Calu3 (cell line): ENCODE measurements around the gene ETDA. TPM values are rescaled to one million over a fixed set of nuclear protein-coding genes. Genes with fewer than 3 reads are reported as not detected.

ENCODE experiments used
- BruUV-seq: library from RNA; stranded (reverse); fragments of 400-500 nt; replicated peaks from 2 replicates; lab custom pipeline; 2021; lab: Mats Ljungman, UMichigan
- CTCF ChIA-PET: fragments of 300-600 bp; sonication (Branson Sonifier 250); formaldehyde crosslinking; loops from one replicate; lab custom pipeline; 2022; ENCODE audit warnings: antibody characterized with exemption; lab: Charles Lee
- DNase-seq: peaks from one replicate; pipeline ENCODE4 v3.0.0; 2022
- H3K27ac Mint-ChIP-seq: one replicate; pipeline ENCODE4 v1.8.0; 2022; ENCODE audit warnings: mixed read lengths; ENCODE audit not compliant: unreplicated experiment
- H3K27me3 Mint-ChIP-seq: one replicate; pipeline ENCODE4 v1.8.0; 2022; ENCODE audit warnings: mixed read lengths; ENCODE audit not compliant: unreplicated experiment
- H3K36me3 Mint-ChIP-seq: one replicate; pipeline ENCODE4 v1.8.0; 2022; ENCODE audit warnings: mild to moderate bottlenecking, moderate library complexity, mixed read lengths; ENCODE audit not compliant: insufficient read depth, unreplicated experiment
- H3K4me1 Mint-ChIP-seq: one replicate; pipeline ENCODE4 v1.8.0; 2022; ENCODE audit warnings: mild to moderate bottlenecking, low read depth, mixed read lengths; ENCODE audit not compliant: unreplicated experiment
- H3K4me3 Mint-ChIP-seq: one replicate; pipeline ENCODE4 v1.8.0; 2022; ENCODE audit warnings: mild to moderate bottlenecking, low read depth, moderate library complexity, mixed read lengths; ENCODE audit not compliant: unreplicated experiment
- H3K9me3 Mint-ChIP-seq: one replicate; pipeline ENCODE4 v1.8.0; 2022; ENCODE audit warnings: low read depth, mixed read lengths; ENCODE audit not compliant: unreplicated experiment
- CTCF ChIP-seq: fragments of 200-600 bp; IDR thresholded peaks from one replicate; pipeline ENCODE4 v1.8.0; 2022; ENCODE audit warnings: antibody characterized with exemption; ENCODE audit not compliant: unreplicated experiment
- intact Hi-C: fragments of 100-400 bp; cut with micrococcal nuclease; formaldehyde crosslinking; loops from one replicate; pipeline ENCODE4 v1.10.0; 2022; ENCODE audit not compliant: unreplicated experiment
- total RNA-seq: library from RNA; stranded (reverse); gene quantifications from 2 replicates; pipeline ENCODE4 v1.2.3, GENCODE V29; 2022

ETDA gene
- total RNA-seq, 1 experiment from 2014 or later, result not detected

DNA sequence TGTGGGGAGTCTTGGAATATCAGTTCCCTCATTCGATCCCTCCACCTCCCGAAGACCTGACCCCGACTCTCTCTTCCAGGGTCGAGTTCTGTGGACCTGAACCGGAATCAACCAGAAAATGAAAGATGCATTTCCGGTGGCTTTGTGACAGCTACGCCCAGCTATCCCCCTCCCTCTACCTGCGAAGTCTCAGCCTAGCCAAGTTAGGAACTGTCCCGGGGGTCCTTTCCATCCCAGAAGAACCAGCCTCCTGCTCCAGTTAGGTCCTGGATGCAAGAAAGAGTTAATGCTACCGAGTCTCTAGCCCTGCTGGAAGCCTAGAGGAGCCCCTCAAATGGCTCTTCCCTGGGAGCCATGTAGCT is 44.1 kb downstream of the ETDA start:
- no peak for DNase-seq
- no peak for TF ChIP-seq CTCF
- Mint-ChIP-seq H3K4me1 (no peaks in the 10 kb centered on the region), H3K36me3 (peaks cover 4% of the 10 kb centered on the region), H3K9me3 (peaks cover 9% of the 10 kb centered on the region), H3K27me3 (no peaks in the 10 kb centered on the region), H3K4me3 (no peak overlapping the region), H3K27ac (no peak overlapping the region)
- intact Hi-C loops, result no loop called here
- CTCF ChIA-PET, result no interaction called here
- no TSS peak for BruUV-seq

- Mint-ChIP-seq H3K27me3 (no peaks in the 10 kb centered on the region), H3K4me3 (no peak overlapping the region), H3K36me3 (no peaks in the 10 kb centered on the region), H3K9me3 (peaks cover 8% of the 10 kb centered on the region), H3K4me1 (no peaks in the 10 kb centered on the region), H3K27ac (no peak overlapping the region)
- DNase-seq, result no peak
- intact Hi-C loops, result no loop called here
- no peak for TF ChIP-seq CTCF
- CTCF ChIA-PET, result no interaction called here
- BruUV-seq, result no TSS peak
Observed at GRCh38 chrX:135302269-135302873, 50.5 kb downstream of the ETDA start.

Other genes starting within 250 kb of the ETDA start
- gene RTL8B, start 229.5 kb upstream of the ETDA start, total RNA-seq, result 6.5 and 7.1 TPM in 2 replicates
- gene RTL8C, start 219.7 kb upstream of the ETDA start, total RNA-seq, result 50.0 and 51.6 TPM in 2 replicates
- 42.9 and 47.3 TPM in 2 replicates for gene RTL8A, start 199.9 kb upstream of the ETDA start, total RNA-seq
- 1.5 and 2.0 TPM in 2 replicates for gene SMIM10L2B, start 153.3 kb upstream of the ETDA start, total RNA-seq
- gene ETDB, start 131.5 kb upstream of the ETDA start, total RNA-seq, result not detected in 2 replicates
- gene CT55, start 80.7 kb upstream of the ETDA start, total RNA-seq, result not detected in 2 replicates
- not detected in 2 replicates for gene ETDC, start 57.4 kb downstream of the ETDA start, total RNA-seq
- gene ZNF75D, start 92.0 kb downstream of the ETDA start, total RNA-seq, result 8.9 TPM in 2 replicates
- gene ZNF449, start 92.7 kb downstream of the ETDA start, total RNA-seq, result 6.5 and 6.8 TPM in 2 replicates
- gene SMIM10L2A, start 169.9 kb downstream of the ETDA start, total RNA-seq, result 1.2 and 1.3 TPM in 2 replicates